ENCODE results near the gene ALAS1. TPM values are rescaled to one million over a fixed set of nuclear protein-coding genes. Genes with fewer than 3 reads are reported as not detected.
"Not testable (repeated sequence)": the region's sequence is repeated elsewhere in the genome, so short reads cannot be mapped to it uniquely, and the experiment has no call there.

ALAS1 gene
- 31.2 TPM for polyA plus RNA-seq (ENCODE audit: insufficient read length)

- DNase-seq (ENCODE audit: low read depth): peak; percentile 76
Observed at GRCh38 chr3:52197842-52198625, at the start of gene ALAS1. Gene ALAS1, plus strand, starts transcription at chr3:52198160. Its CDS starts 1,082 bp downstream, at chr3:52199242.

DNA sequence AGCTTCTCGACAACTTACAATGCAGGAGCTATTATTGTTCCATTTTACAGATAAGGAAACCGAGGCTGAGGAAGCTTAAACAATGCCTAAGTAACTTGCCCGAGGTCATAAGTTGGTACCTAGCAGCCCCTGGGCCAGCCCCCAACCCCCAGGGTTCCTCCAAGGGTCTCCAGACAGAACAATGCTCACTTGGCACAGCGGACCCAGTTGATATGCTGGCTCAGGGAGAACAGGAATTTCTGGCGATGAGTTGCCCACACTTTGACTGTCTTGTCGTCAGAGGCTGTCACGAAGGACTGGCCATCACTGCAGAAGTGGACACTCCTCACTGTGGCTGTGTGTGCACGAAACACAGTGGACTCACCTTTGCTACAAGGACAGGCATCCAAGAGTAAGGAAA is 48.9 kb upstream of the ALAS1 start:
- no peak for DNase-seq (ENCODE audit: low read depth)

DNA sequence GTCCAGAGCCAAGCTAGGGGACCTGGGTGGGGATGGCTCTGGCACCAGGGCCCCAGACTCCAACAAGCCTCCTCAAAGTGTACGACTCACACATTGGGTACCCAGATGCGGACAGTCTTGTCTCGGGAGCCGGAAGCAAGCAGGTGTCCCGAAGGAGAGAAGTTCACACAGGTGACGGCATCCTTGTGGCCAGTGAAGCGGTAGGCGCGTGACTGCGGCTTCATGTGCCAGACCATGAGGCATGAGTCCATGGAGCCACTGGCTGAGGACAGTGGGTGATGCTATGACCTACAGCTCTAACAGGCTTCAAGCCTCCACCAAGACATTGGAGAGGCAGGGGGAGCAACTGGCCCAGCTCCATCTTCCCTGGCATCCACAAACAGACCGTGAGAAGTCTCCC is 48.2 kb upstream of the ALAS1 start:
- DNase-seq (ENCODE audit: low read depth): no peak

- DNase-seq (ENCODE audit: low read depth): no peak
Observed at GRCh38 chr3:52150357-52150756, 47.6 kb upstream of the ALAS1 start.

DNA sequence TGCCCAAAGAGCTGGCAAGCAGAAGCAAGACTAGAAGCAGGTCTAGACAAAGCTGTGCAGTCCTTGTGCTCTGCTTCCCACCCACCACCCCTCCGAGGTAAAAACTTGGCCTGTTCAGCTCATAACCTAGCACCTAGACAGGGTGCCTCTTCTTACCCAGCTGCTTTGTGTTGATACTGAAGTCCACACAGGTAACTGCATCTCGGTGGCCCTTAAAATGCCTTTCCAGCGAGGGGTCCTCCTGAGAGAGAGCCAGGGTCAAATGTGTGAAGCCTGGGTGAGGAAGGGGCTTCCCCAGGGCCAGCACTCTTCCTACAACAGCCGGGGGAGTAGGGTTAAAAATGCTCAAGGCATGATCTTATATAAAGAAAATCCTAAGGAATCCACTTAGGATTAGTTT is 47.1 kb upstream of the ALAS1 start:
- no peak for DNase-seq (ENCODE audit: low read depth)

- not testable (repeated sequence) for DNase-seq (ENCODE audit: low read depth)
Observed at GRCh38 chr3:52151991-52152390, 46.0 kb upstream of the ALAS1 start.

GRCh38 chr3:52153389-52154096 is 44.4 kb upstream of the ALAS1 start:
- DNase-seq (ENCODE audit: low read depth): no peak

GRCh38 chr3:52154135-52155094 is 43.5 kb upstream of the ALAS1 start, which contains the start of gene POC1A:
Gene POC1A, minus strand, starts transcription at chr3:52154423. Its CDS starts 51 bp downstream, at chr3:52154372.
- peak; percentile 77 for DNase-seq (ENCODE audit: low read depth)

DNA sequence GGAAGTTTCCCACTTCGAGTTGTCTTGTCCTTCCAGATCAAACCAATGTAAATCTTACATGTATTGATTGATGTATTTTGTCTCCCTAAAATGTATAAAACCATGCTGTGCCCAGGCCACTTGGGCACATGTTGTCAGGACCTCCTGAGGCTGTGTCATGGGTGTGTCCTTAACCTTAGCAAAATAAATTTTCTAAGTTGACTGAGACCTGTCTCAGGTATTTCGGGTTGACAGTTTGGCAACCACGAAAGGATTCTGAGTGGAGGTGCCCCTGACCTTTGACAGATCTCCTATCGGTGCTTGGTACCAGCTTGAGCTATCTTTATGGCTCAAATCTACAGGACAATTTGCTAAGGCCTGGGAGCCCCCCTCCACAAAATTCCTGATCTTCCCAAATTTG is 42.0 kb upstream of the ALAS1 start:
- no peak for DNase-seq (ENCODE audit: low read depth)

DNA sequence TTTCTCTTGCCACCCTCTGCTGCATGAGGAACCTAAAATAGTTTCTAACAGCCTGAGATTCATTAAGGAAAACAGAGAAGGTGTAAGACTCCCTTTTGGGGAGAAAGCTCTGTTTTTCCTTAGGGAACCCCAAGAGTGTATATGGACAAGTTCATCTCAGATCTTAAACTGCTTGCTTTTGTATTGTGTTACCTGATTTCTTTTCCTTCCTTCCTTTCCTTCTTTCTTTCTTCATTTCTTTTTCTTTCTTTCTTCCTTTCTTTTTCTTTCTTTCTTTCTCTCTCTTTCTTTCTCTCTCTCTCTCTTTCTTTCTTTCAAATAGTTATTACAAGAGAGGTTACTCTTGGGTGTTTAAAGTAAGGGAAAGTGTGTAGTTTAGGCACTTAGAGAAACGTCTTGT is 38.5 kb upstream of the ALAS1 start:
- no peak for DNase-seq (ENCODE audit: low read depth)

GRCh38 chr3:52162250-52162872 is 35.6 kb upstream of the ALAS1 start:
- DNase-seq (ENCODE audit: low read depth): no peak

DNA sequence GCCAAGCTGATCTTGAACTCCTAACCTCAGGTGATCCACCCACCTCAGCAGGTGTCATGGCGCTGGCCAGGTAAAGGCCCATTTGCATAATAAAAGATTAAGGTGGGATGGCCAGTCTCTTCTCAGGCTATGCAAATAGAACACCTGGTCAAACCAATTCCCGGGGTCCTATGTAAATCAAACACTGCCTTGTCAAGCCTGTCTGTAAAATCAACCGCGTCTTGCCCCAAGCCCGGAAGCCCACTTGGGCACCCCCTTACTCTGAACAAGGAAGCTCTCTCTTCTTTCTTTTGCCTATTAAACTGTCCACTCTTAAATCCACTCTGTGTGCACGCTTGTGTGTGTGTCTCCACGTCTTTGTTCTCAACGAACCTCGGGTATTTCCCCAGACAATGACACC is 30.7 kb upstream of the ALAS1 start:
- DNase-seq (ENCODE audit: low read depth): no peak

DNA sequence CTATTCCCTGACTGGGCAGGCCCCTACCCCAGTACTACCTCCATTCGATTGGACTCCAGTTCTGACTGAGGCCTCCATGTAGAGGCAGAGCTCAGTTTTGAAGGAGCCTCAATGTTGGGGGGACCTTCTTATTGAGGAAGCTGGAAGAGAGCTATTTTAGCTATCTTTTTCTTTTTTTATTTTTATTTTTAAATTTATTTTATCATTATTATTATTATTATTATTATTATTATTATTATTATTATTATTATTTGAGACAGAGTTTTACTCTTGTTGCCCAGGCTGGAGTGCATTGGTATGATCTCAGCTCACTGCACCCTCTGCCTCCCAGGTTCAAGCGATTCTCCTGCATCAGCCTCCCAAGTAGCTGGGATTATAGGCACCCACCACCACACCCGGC is 27.7 kb upstream of the ALAS1 start:
- DNase-seq (ENCODE audit: low read depth): not testable (repeated sequence)

- DNase-seq (ENCODE audit: low read depth): no peak
Observed at GRCh38 chr3:52171514-52172261, 26.3 kb upstream of the ALAS1 start.

DNA sequence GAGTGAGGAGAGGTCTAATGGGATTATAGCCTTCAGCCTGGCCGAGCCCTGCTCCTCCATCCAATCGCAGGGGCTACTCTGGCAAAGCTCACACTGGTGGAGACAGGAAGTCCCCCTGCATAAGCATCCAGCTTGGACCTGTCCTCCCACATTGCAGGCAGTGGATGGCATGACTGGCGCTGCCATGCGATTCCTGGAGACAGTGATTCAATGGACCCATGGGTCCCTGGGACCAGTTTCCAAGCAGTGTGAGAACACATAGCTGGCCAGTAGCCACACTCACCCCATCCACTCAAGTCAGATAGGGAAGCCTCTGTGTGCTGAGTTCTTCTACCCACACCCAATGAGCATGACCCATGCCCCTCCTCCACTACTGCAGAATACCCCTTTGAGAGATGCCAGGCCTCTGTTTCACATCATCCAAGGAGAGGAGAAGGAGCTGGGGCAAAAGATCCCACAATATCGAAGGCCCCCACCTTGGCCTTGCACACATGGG is 25.6 kb upstream of the ALAS1 start:
- DNase-seq (ENCODE audit: low read depth): no peak

DNA sequence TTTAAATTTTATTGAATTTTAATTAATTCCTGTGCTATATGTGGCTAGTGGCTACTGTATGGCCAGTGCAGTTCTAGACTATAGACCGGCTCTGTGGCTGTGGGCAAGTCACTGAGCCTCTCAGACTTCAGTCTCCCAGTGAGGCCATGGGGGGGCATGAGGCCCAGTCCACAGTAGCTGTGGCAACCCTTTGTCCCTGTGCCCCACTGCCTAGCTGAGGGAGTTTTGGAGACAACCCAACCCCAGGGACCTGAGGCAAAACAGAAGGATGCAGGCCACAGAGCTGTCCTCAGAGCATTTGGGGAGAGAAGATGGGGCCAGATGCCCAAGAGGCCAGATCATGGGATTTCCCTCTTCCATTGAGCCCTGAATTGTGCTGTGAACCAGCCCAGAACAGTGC is 24.9 kb upstream of the ALAS1 start:
- no peak for DNase-seq (ENCODE audit: low read depth)

DNA sequence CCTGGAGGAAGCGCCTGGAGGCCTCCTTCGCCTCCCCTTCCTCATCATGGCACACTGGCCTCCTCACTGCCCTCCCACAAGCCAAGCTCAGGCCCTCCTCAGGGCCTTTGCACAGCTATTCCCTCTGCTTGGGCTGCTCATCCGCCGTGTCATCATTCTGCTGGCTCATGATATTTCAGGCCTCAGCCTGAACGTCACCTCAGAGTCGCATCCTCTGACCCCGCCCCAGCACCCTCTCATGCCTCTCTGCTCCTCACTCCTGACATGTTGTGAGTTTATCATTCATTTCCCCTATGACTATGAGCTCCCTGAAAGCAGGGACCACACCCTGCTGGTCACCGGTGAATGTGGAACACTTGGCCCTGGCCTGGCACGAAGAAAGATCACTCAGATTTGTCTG is 23.1 kb upstream of the ALAS1 start:
- DNase-seq (ENCODE audit: low read depth): no peak

GRCh38 chr3:52175416-52176179 is 22.4 kb upstream of the ALAS1 start:
- no peak for DNase-seq (ENCODE audit: low read depth)

- DNase-seq (ENCODE audit: low read depth): no peak
Observed at GRCh38 chr3:52176180-52176752, 21.7 kb upstream of the ALAS1 start.

Measured in forelimb muscle (tissue), 1 donor.